Thoracic aorta (tissue), 2 donors: Measurements from ENCODE around the gene PXDN. TPM values are rescaled to one million over a fixed set of nuclear protein-coding genes. Genes with fewer than 3 reads are reported as not detected.

Source experiments
- ATAC-seq: fragments of 150-250 bp; one replicate; pipeline ENCODE4 v1.8.0; 2017; ENCODE audit warnings: low read depth; ENCODE audit not compliant: insufficient number of reproducible peaks, low FRiP score
- DNase-seq: peaks from one replicate; pipeline ENCODE4 v3.0.0-alpha.2; 2020; ENCODE audit warnings: low spot score
- H3K27ac ChIP-seq, 2 donors: fragments of 200-600 bp; sonication (generic); 1 replicate in 1 of 2; 2 replicates in 1 of 2; pipeline ENCODE4 v1.5.1; 2016; ENCODE audit warnings: mild to moderate bottlenecking in 2 of 2, moderate library complexity in 2 of 2
- H3K27me3 ChIP-seq: fragments of 200-600 bp; sonication (generic); replicated peaks from 2 replicates; pipeline ENCODE4 v1.6.0; 2016; ENCODE audit warnings: mild to moderate bottlenecking; ENCODE audit not compliant: insufficient read depth
- H3K36me3 ChIP-seq: fragments of 200-600 bp; sonication (generic); one replicate; pipeline ENCODE4 v1.5.1; 2016
- H3K4me1 ChIP-seq, 2 donors: fragments of 200-600 bp; sonication (generic); 1 replicate in 1 of 2; 2 replicates in 1 of 2; pipeline versions ENCODE4 v1.5.1 to v1.6.0; 2016; ENCODE audit warnings: low read depth in 2 of 2, mild to moderate bottlenecking in 1 of 2; ENCODE audit not compliant: control insufficient read depth in 1 of 2
- H3K4me3 ChIP-seq: fragments of 200-600 bp; sonication (generic); 2 replicates; pipeline ENCODE4 v1.5.1; 2016; ENCODE audit warnings: mild to moderate bottlenecking
- H3K9me3 ChIP-seq: fragments of 200-600 bp; sonication (generic); 2 replicates; pipeline ENCODE4 v1.5.1; 2016
- total RNA-seq, 2 donors: library from RNA; depleted of rRNA; stranded (reverse); fragments of >200 nt; gene quantifications; one replicate each; pipeline versions ENCODE4 v1.1.0 to v1.2.3, GENCODE V29; 2016
- TF ChIP-seq, protein P1 (sequence below): fragments of 200-600 bp; sonication (generic); IDR thresholded peaks from one replicate; pipeline ENCODE4 v1.5.1; 2019; ENCODE audit warnings: antibody characterized with exemption

The PXDN gene
- total RNA-seq, 2 donors from 2014 or later: 97.5 to 114 TPM

- DNase-seq (no peak), ATAC-seq (no peak)
- TF ChIP-seq, protein P1, sequence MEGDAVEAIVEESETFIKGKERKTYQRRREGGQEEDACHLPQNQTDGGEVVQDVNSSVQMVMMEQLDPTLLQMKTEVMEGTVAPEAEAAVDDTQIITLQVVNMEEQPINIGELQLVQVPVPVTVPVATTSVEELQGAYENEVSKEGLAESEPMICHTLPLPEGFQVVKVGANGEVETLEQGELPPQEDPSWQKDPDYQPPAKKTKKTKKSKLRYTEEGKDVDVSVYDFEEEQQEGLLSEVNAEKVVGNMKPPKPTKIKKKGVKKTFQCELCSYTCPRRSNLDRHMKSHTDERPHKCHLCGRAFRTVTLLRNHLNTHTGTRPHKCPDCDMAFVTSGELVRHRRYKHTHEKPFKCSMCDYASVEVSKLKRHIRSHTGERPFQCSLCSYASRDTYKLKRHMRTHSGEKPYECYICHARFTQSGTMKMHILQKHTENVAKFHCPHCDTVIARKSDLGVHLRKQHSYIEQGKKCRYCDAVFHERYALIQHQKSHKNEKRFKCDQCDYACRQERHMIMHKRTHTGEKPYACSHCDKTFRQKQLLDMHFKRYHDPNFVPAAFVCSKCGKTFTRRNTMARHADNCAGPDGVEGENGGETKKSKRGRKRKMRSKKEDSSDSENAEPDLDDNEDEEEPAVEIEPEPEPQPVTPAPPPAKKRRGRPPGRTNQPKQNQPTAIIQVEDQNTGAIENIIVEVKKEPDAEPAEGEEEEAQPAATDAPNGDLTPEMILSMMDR: no peak
- Histone ChIP-seq H3K4me3 (no peak overlapping the region), H3K27ac (peak overlapping the region in 1 of 2 donors; percentile 10), H3K4me1 (peaks cover 8 to 26% of the 10 kb centered on the region in 2 donors), H3K9me3 (no peaks in the 10 kb centered on the region), H3K36me3 (no peaks in the 10 kb centered on the region), H3K27me3 (no peaks in the 10 kb centered on the region)
Measured at GRCh38 chr2:1698188-1698945, 45.9 kb downstream of the PXDN start.

DNA sequence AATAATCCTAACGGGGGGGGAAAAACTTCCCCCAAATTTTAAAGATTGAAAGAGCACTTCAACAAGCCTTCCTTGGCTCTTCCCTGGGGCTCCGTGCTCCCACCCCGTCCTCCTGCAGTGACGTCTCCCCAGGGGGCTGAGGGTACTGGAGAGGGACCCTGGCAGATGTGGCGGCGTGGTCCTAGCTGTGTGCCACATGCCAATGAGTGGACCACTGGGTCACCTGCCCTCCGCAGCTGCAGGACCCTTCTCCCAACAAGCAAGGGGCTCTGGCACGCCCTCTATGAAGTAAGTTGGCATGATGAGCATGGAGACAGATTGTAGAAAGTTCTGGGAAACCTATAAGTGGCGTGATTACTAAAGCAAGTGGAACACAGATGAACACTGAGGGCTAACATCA, 46.7 kb downstream of the PXDN start:
- no peaks in the 10 kb centered on the region for H3K9me3 ChIP-seq
- peaks cover 8 to 26% of the 10 kb centered on the region in 2 donors for H3K4me1 ChIP-seq
- no peak overlapping the region for H3K27ac ChIP-seq
- no peak overlapping the region for H3K4me3 ChIP-seq
- ATAC-seq (no peak), DNase-seq (no peak)
- H3K36me3 ChIP-seq: no peaks in the 10 kb centered on the region
- TF ChIP-seq, protein P1: no peak
- no peaks in the 10 kb centered on the region for H3K27me3 ChIP-seq

- ATAC-seq: no peak
Measured at GRCh38 chr2:1696472-1696871, 47.8 kb downstream of the PXDN start.

DNA sequence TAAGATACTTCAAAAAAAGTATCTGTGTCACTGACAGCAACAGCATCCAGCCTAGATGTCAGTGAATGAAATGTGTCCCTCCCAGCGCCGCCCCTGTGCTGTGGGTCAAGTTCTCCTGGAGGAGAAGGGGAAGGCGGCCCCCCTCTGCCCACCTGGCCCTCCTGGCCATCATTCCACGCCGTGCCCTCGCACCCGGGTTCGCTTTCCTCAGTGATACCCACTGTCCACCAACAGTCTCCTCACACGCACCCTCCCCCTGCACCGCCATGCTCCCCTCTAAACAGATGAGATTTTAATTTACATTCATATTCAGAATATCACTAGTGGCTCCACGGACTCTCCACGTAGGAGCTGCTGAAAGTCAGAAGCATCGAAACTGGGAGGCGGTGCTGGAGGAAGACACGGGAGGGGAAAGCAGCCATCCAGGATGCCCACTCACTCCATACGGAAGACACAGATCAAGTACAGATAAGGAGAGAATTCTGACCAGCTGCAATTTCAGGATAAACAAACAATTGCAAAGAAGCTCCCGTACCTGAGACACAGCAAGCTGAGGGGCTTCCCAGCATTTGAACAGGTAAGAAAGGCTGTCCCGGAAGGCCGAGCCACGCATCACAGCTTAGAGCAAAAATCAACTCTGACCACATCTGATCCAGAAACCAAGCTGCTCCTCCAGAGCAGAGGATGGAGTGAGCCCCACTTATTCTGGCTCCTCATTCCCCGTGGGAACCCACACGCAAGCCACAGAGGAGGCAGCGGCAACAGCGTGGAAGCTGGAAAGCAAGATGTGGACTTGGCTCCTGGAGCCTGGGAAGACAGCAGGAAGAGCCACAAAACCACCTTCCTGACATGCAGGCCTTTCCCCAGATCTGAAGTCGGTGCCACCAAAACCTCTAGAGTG, 49.7 kb downstream of the PXDN start:
- DNase-seq: no peak
- ATAC-seq: no peak
- TF ChIP-seq, protein P1: no peak

More at GRCh38 chr2:1696472-1696871, 47.8 kb downstream of the PXDN start:
- no peak for DNase-seq
- Histone ChIP-seq H3K9me3 (no peaks in the 10 kb centered on the region), H3K27ac (no peak overlapping the region), H3K36me3 (no peaks in the 10 kb centered on the region), H3K4me3 (no peak overlapping the region), H3K27me3 (no peaks in the 10 kb centered on the region), H3K4me1 (peaks cover 8 to 26% of the 10 kb centered on the region in 2 donors)
- TF ChIP-seq, protein P1: no peak

GRCh38 chr2:1693723-1694122, 50.6 kb downstream of the PXDN start:
- Histone ChIP-seq H3K9me3 (no peaks in the 10 kb centered on the region), H3K27ac (no peak overlapping the region), H3K36me3 (no peaks in the 10 kb centered on the region), H3K4me3 (no peak overlapping the region), H3K27me3 (no peaks in the 10 kb centered on the region), H3K4me1 (peaks cover 0 to 17% of the 10 kb centered on the region in 2 donors)
- DNase-seq (no peak), ATAC-seq (no peak)
- TF ChIP-seq, protein P1: no peak

More for the DNA sequence above, 49.7 kb downstream of the PXDN start:
- H3K27ac ChIP-seq: no peak overlapping the region
- no peak overlapping the region for H3K4me3 ChIP-seq
- H3K4me1 ChIP-seq: peaks cover 7 to 26% of the 10 kb centered on the region in 2 donors
- H3K27me3 ChIP-seq: no peaks in the 10 kb centered on the region
- H3K9me3 ChIP-seq: no peaks in the 10 kb centered on the region
- H3K36me3 ChIP-seq: no peaks in the 10 kb centered on the region
